Coronary artery (tissue), 2 donors: ENCODE data around the gene SLC22A12.

Experiments used
- DNase-seq: peaks from one replicate; pipeline ENCODE4 v3.0.0-alpha.2; 2017; ENCODE audit warnings: low spot score
- H3K27ac ChIP-seq, 2 donors: fragments of 200-600 bp; sonication (generic); one replicate each; pipeline ENCODE4 v1.5.1; 2016 to 2019
- H3K4me3 ChIP-seq: fragments of 200-600 bp; sonication (generic); 2 replicates; pipeline ENCODE4 v1.5.1; 2016; ENCODE audit warnings: mild to moderate bottlenecking, moderate library complexity
- CTCF ChIP-seq: fragments of 200-600 bp; sonication (generic); IDR thresholded peaks from one replicate; pipeline ENCODE4 v1.5.1; 2019; ENCODE audit warnings: antibody characterized with exemption

The SLC22A12 gene

GRCh38 chr11:64643256-64643881 lies 52.3 kb downstream of the SLC22A12 start:
- no peak for DNase-seq
- peak overlapping the region; percentile 70 for H3K4me3 ChIP-seq

DNA sequence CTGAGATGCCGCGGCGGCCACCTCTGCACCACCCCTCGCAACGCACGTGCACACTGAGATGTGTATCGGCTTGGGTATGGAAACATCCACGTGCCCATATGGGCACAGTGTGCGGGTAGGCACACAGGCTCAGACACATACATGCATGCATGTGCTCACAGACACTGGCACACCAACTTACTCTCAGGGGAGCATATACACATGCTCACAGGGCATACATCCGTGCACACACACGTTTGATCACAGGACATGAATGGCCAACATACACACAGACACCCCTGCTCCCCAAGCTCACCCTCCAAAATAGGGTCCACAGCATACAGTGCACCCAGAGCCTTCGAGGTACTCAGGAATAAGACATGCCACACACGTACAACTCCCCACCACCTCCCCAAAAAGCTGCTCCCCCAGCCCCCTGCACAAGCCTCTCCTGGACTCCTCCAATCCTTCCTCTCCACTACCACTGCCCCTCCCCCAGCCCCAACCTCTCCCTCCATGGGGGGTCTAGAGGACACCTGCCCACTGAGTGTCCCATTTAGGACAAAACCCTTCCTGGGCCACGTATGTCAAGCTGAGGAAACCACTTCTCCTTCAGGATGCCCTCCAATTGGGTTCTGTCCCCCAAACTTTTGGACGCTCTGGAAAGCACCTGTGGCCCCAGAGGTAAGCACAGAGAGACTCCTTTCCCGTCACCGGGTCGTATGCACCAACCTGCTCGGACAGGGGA lies 53.1 kb downstream of the SLC22A12 start:
- Histone ChIP-seq H3K4me3 (peak overlapping the region; percentile 70), H3K27ac (no peak overlapping the region)
- DNase-seq, result no peak
- TF ChIP-seq CTCF, result no peak

More at GRCh38 chr11:64643256-64643881, 52.3 kb downstream of the SLC22A12 start:
- H3K27ac ChIP-seq, result no peak overlapping the region
- no peak for TF ChIP-seq CTCF

- no peak for TF ChIP-seq CTCF
- Histone ChIP-seq H3K4me3 (no peak overlapping the region), H3K27ac (no peak overlapping the region)
- no peak for DNase-seq
Observed at GRCh38 chr11:64644647-64645275, 53.7 kb downstream of the SLC22A12 start.

DNA sequence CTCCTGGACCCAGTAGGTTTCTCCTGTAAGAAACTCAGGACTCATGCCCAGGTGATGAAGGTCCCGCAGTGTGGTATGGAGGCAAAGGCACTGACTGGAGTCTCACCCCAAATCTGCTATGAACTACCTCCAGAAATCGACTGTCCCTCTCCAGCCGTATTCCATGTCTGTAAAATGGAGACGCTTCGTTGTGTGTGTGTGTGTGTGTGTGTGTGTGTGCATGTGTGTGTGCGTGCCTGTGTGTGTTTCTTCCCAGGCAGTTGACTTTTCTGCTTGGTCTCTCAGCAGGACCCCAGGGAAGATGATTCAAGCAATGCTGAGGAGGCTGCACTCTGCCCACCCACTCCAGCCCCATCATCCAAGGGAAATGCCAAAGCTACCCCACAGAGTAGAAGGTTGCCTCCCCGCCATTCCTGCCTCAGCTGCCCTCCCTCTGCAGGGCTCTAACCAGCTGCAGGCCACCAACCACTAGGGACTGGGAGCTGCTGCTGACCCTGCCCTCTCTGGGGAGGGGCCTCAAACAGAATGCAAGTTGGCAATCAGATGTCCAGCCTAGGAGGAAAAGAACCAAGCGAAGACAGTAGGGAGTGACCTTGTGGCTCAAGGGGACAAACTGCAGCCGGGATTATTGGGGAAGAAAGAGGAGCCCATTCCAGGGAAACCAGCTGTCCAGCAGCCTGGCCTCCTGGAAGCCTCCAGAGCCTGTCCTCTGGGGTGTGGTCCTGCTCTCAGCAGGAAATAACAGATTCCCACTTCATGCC lies 56.2 kb downstream of the SLC22A12 start:
- DNase-seq, result no peak
- TF ChIP-seq CTCF, result no peak
- no peak overlapping the region for H3K27ac ChIP-seq
- no peak overlapping the region for H3K4me3 ChIP-seq

DNA sequence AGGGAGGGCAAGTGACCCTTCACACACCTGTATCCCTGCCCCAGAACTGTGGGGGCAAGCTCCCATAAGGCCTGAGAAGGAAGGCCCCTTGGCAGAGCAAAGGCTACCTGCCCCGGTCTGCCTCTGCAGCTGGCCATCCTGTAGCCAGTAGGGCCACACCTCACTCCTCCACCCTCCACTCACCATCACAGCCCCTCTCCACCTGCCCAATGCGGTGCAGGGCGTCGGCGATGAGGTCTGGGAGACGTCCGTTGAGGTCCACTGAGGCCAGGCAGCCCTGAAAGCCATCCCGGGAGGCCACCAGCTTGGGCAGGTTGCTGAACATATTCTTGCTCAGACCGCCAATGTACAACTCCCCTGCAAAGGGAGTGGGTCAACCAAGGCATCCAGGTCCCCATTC lies 57.5 kb downstream of the SLC22A12 start:
- Histone ChIP-seq H3K27ac (no peak overlapping the region), H3K4me3 (no peak overlapping the region)
- no peak for TF ChIP-seq CTCF
- DNase-seq, result no peak

GRCh38 chr11:64649291-64649697 lies 58.3 kb downstream of the SLC22A12 start:
- Histone ChIP-seq H3K27ac (no peak overlapping the region), H3K4me3 (no peak overlapping the region)
- no peak for TF ChIP-seq CTCF
- DNase-seq, result no peak
